NCI-H82 treated with DMSO at 0.1 percent for 48 hours (cell line): ENCODE results near the gene SERPINA4.

Source experiments
- DNase-seq: peaks from one replicate; lab custom pipeline; 2025; ENCODE audit not compliant: unreplicated experiment; lab: John Stamatoyannopoulos, UW

The SERPINA4 gene

GRCh38 chr14:94560751-94561655, at the start of gene SERPINA4:
TSS of gene SERPINA4 (plus strand) at chr14:94561442. CDS start at chr14:94563483, 2,041 bp downstream.
- no peak for DNase-seq

- DNase-seq: no peak
Observed at GRCh38 chr14:94514351-94514750, 46.9 kb upstream of the SERPINA4 start.

- DNase-seq: no peak
Observed at GRCh38 chr14:94515426-94515825, 45.8 kb upstream of the SERPINA4 start.

GRCh38 chr14:94515856-94516255, 45.4 kb upstream of the SERPINA4 start:
- no peak for DNase-seq

GRCh38 chr14:94517248-94517640, 44.0 kb upstream of the SERPINA4 start:
- DNase-seq: no peak

- DNase-seq: no peak
Observed at GRCh38 chr14:94517641-94518257, 43.5 kb upstream of the SERPINA4 start.

GRCh38 chr14:94521375-94522114, 39.7 kb upstream of the SERPINA4 start:
- DNase-seq: no peak

- DNase-seq: no peak
Observed at GRCh38 chr14:94522115-94522724, 39.0 kb upstream of the SERPINA4 start.

GRCh38 chr14:94523265-94523664, 38.0 kb upstream of the SERPINA4 start:
- DNase-seq: no peak

- no peak for DNase-seq
Observed at GRCh38 chr14:94524093-94524492, 37.1 kb upstream of the SERPINA4 start.

- DNase-seq: no peak
Observed at GRCh38 chr14:94531187-94531586, 30.1 kb upstream of the SERPINA4 start.

- DNase-seq: no peak
Observed at GRCh38 chr14:94532447-94532846, 28.8 kb upstream of the SERPINA4 start.

GRCh38 chr14:94535506-94535905, 25.7 kb upstream of the SERPINA4 start:
- DNase-seq: no peak

GRCh38 chr14:94536836-94537235, 24.4 kb upstream of the SERPINA4 start:
- DNase-seq: no peak

GRCh38 chr14:94538070-94538740, 23.0 kb upstream of the SERPINA4 start:
- no peak for DNase-seq

- no peak for DNase-seq
Observed at GRCh38 chr14:94539181-94539580, 22.1 kb upstream of the SERPINA4 start.

- DNase-seq: no peak
Observed at GRCh38 chr14:94540031-94540794, 21.0 kb upstream of the SERPINA4 start.

GRCh38 chr14:94541234-94541975, 19.8 kb upstream of the SERPINA4 start:
- no peak for DNase-seq

GRCh38 chr14:94542111-94542810, 19.0 kb upstream of the SERPINA4 start:
- DNase-seq: no peak
